Tibial artery (tissue), 4 donors: ENCODE data around the gene PARP1.
"Not testable (repeated sequence)": the region's sequence is repeated elsewhere in the genome, so short reads cannot be mapped to it uniquely, and the experiment has no call there.

ENCODE experiments used
- DNase-seq, 2 donors: peaks; one replicate each; pipeline ENCODE4 v3.0.0-alpha.2; 2019
- H3K27ac ChIP-seq, 2 donors: fragments of 200-600 bp; sonication (generic) in 1 of 2; 1 replicate in 1 of 2; 2 replicates in 1 of 2; pipeline ENCODE4 v1.5.1; 2018 to 2019; ENCODE audit warnings: mild to moderate bottlenecking in 1 of 2
- H3K27me3 ChIP-seq, 2 donors: fragments of 200-600 bp; sonication (generic) in 1 of 2; one replicate each; pipeline versions ENCODE4 v1.5.1 to v1.6.0; 2016 to 2019
- H3K36me3 ChIP-seq, 3 donors: fragments of 200-600 bp; sonication (generic) in 2 of 3; one replicate each; pipeline ENCODE4 v1.5.1; 2016 to 2019; ENCODE audit warnings: mild to moderate bottlenecking in 2 of 3
- H3K4me1 ChIP-seq, 4 donors: fragments of 200-600 bp; sonication (generic) in 2 of 4; 1 replicate in 3 of 4; 2 replicates in 1 of 4; pipeline ENCODE4 v1.5.1; 2016 to 2019
- H3K4me3 ChIP-seq, 2 donors: fragments of 200-600 bp; sonication (generic) in 1 of 2; 1 replicate in 1 of 2; 2 replicates in 1 of 2; pipeline ENCODE4 v1.5.1; 2018 to 2019; ENCODE audit warnings: mild to moderate bottlenecking in 2 of 2
- H3K9me3 ChIP-seq, 3 donors: fragments of 200-600 bp; sonication (generic) in 1 of 3; one replicate each; pipeline ENCODE4 v1.5.1; 2016 to 2019
- intact Hi-C: fragments of 100-400 bp; cut with DNase I; formaldehyde crosslinking; loops from one replicate; pipeline ENCODE4 v1.15.0; 2023; ENCODE audit warnings: low total_unique reads
- TF ChIP-seq, protein P1 (sequence below), 2 experiments: fragments of 200-600 bp in 1 of 2; fragments of 450-650 bp in 1 of 2; IDR thresholded peaks; one replicate each; pipeline ENCODE4 v1.5.1; 2017 to 2019; ENCODE audit warnings: antibody characterized with exemption in 2 of 2, mild to moderate bottlenecking in 1 of 2, moderate library complexity in 1 of 2

Gene PARP1

GRCh38 chr1:226433341-226433720 is 25.4 kb upstream of the PARP1 start:
- Histone ChIP-seq H3K4me3 (no peak overlapping the region), H3K9me3 (no peaks in the 10 kb centered on the region), H3K27me3 (peaks cover 0 to 16% of the 10 kb centered on the region in 2 donors), H3K36me3 (no peaks in the 10 kb centered on the region), H3K4me1 (no peaks in the 10 kb centered on the region), H3K27ac (no peak overlapping the region)
- intact Hi-C loops = no loop called here
- TF ChIP-seq, protein P1, sequence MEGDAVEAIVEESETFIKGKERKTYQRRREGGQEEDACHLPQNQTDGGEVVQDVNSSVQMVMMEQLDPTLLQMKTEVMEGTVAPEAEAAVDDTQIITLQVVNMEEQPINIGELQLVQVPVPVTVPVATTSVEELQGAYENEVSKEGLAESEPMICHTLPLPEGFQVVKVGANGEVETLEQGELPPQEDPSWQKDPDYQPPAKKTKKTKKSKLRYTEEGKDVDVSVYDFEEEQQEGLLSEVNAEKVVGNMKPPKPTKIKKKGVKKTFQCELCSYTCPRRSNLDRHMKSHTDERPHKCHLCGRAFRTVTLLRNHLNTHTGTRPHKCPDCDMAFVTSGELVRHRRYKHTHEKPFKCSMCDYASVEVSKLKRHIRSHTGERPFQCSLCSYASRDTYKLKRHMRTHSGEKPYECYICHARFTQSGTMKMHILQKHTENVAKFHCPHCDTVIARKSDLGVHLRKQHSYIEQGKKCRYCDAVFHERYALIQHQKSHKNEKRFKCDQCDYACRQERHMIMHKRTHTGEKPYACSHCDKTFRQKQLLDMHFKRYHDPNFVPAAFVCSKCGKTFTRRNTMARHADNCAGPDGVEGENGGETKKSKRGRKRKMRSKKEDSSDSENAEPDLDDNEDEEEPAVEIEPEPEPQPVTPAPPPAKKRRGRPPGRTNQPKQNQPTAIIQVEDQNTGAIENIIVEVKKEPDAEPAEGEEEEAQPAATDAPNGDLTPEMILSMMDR (IDR thresholded peaks at IDR 0.05) = no peak
- DNase-seq = no peak

DNA sequence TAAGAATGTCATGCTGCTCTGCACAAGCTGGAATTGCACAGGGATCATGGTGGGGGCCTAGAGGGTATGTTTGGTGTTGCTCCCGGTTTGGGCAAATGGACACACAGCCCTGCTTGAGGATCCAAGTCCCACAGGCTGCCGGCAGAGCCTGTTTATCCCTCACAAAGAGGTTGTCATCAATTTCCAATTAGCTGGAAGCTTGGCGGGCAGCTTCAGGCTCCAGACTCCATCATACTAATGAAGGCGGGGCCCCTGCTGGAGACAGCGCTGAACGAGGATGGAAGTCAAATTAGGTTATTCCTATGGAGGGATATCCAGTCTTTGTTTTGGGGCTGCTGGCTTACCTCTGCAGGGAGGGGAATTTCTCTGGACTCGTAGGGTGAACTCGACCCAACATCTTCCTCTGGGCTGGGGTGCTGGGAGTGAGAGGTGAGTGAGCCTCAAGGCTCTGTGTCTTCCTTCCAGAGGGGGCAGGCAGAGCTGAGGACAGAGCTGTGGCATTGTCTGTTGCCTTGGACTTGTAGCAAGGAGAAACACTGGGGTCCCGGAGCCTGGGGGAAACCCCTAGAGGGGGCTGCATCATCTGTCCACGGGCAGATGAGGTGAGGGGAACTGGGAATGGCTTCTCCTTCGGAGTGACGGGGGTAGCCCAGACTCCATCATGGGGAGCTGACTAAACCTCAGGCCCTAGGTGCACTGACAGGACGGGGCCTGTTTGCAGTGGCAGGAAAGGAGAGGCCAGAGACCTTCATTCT is 24.9 kb upstream of the PARP1 start:
- intact Hi-C loops = no loop called here
- H3K27ac ChIP-seq = no peak overlapping the region
- no peaks in the 10 kb centered on the region for H3K9me3 ChIP-seq
- peaks cover 0 to 20% of the 10 kb centered on the region in 2 donors for H3K27me3 ChIP-seq
- DNase-seq = no peak
- no peaks in the 10 kb centered on the region for H3K36me3 ChIP-seq
- TF ChIP-seq, protein P1 (IDR thresholded peaks at IDR 0.05) = no peak
- H3K4me1 ChIP-seq = no peaks in the 10 kb centered on the region
- no peak overlapping the region for H3K4me3 ChIP-seq

DNA sequence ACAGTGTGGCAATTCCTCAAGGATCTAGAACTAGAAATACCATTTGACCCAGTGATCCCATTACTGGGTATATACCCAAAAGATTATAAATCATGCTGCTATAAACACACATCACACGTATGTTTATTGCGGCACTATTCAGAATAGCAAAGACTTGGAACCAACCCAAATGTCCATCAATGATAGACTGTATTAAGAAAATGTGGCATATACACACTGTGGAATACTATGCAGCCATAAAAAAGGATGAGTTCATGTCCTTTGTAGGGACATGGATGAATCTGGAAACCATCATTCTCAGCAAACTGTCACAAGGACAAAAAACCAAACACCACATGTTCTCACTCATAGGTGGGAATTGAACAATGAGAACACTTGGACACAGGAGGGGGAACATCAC is 24.0 kb upstream of the PARP1 start:
- H3K4me3 ChIP-seq, H3K36me3 ChIP-seq, H3K4me1 ChIP-seq, H3K27ac ChIP-seq, intact Hi-C loops, H3K9me3 ChIP-seq, DNase-seq: not testable (repeated sequence)
- peaks cover 0 to 25% of the 10 kb centered on the region in 2 donors for H3K27me3 ChIP-seq

GRCh38 chr1:226429858-226430715 is 22.2 kb upstream of the PARP1 start:
- intact Hi-C loops = no loop called here
- Histone ChIP-seq H3K4me3 (no peak overlapping the region), H3K27ac (no peak overlapping the region), H3K9me3 (no peaks in the 10 kb centered on the region), H3K27me3 (peaks cover 0 to 30% of the 10 kb centered on the region in 2 donors), H3K36me3 (no peaks in the 10 kb centered on the region), H3K4me1 (no peaks in the 10 kb centered on the region)
- TF ChIP-seq, protein P1 (IDR thresholded peaks at IDR 0.05) = no peak
- no peak for DNase-seq

- no peaks in the 10 kb centered on the region for H3K9me3 ChIP-seq
- peaks cover 0 to 30% of the 10 kb centered on the region in 2 donors for H3K27me3 ChIP-seq
- TF ChIP-seq, protein P1 (IDR thresholded peaks at IDR 0.05) = no peak
- H3K36me3 ChIP-seq = no peaks in the 10 kb centered on the region
- intact Hi-C loops = no loop called here
- no peak for DNase-seq
- no peak overlapping the region for H3K27ac ChIP-seq
- no peak overlapping the region for H3K4me3 ChIP-seq
- no peaks in the 10 kb centered on the region for H3K4me1 ChIP-seq
Measured at GRCh38 chr1:226428791-226429461, 21.0 kb upstream of the PARP1 start.
